GM12872 (cell line): ENCODE data around the gene CABP7.

Experiments used
- CTCF ChIP-seq: IDR thresholded peaks from 3 replicates; pipeline ENCODE4 v1.5.1; 2011; ENCODE audit warnings: low read depth, mild to moderate bottlenecking, low read length, moderate library complexity; ENCODE audit not compliant: insufficient read depth

Gene CABP7

GRCh38 chr22:29719899-29720645 lies at the start of gene CABP7:
Gene CABP7 (plus strand): TSS chr22:29720003. CDS start chr22:29720425, 422 bp downstream.
- TF ChIP-seq CTCF: no peak

GRCh38 chr22:29670626-29671025 lies 49.2 kb upstream of the CABP7 start:
- no peak for TF ChIP-seq CTCF

- no peak for TF ChIP-seq CTCF
These were observed 46.3 kb upstream of the CABP7 start for GRCh38 chr22:29673361-29674066.

- TF ChIP-seq CTCF: no peak
These were observed 45.7 kb upstream of the CABP7 start for GRCh38 chr22:29674121-29674520.

GRCh38 chr22:29679316-29679715 lies 40.5 kb upstream of the CABP7 start:
- TF ChIP-seq CTCF: no peak

- no peak for TF ChIP-seq CTCF
These were observed 36.3 kb upstream of the CABP7 start for GRCh38 chr22:29683536-29683935.

GRCh38 chr22:29684244-29684643 lies 35.6 kb upstream of the CABP7 start:
- TF ChIP-seq CTCF: no peak
